HepG2 (cell line): Measurements from ENCODE around the gene OPTN. TPM values are rescaled to one million over a fixed set of nuclear protein-coding genes. Genes with fewer than 3 reads are reported as not detected.

Experiments used
- ASH2L ChIP-seq: fragments of 300-600, 200-600 bp; sonication (generic); IDR thresholded peaks from 2 replicates; pipeline ENCODE4 v1.7.0; 2017; ENCODE audit warnings: low read depth, mild to moderate bottlenecking, moderate library complexity, mixed read lengths, low read length; ENCODE audit not compliant: insufficient read length
- CTCF ChIP-seq: sonication (generic); formaldehyde crosslinking; IDR thresholded peaks from 2 replicates; pipeline ENCODE4 v1.5.0; 2020; ENCODE audit warnings: mild to moderate bottlenecking, missing genetic modification reagents, moderate library complexity
- HDAC1 ChIP-seq: sonication (generic); formaldehyde crosslinking; IDR thresholded peaks from 2 replicates; pipeline ENCODE4 v1.5.1; 2020; ENCODE audit warnings: mild to moderate bottlenecking, missing genetic modification reagents
- MBD4 ChIP-seq: IDR thresholded peaks from 2 replicates; pipeline ENCODE4 v1.6.1; 2012; ENCODE audit warnings: low read length, inconsistent platforms, borderline replicate concordance
- MIER3 ChIP-seq: IDR thresholded peaks from 2 replicates; pipeline ENCODE4 v1.6.1; 2016; ENCODE audit warnings: missing compliant biosample characterization, borderline replicate concordance
- MYPOP ChIP-seq: sonication (generic); formaldehyde crosslinking; IDR thresholded peaks from 2 replicates; pipeline ENCODE4 v1.8.1; 2023; ENCODE audit warnings: mild to moderate bottlenecking, moderate library complexity, missing genetic modification reagents
- PHF8 ChIP-seq: sonication (generic); formaldehyde crosslinking; IDR thresholded peaks from 2 replicates; pipeline ENCODE4 v1.5.0; 2020; ENCODE audit warnings: missing genetic modification reagents
- RCOR2 ChIP-seq: IDR thresholded peaks from 2 replicates; pipeline ENCODE4 v1.6.1; 2016; ENCODE audit warnings: missing biosample characterization, missing genetic modification reagents
- RXRA ChIP-seq: sonication (generic); formaldehyde crosslinking; IDR thresholded peaks from 2 replicates; pipeline ENCODE4 v1.5.1; 2020; ENCODE audit warnings: missing genetic modification reagents
- SMAD9 ChIP-seq: sonication (generic); formaldehyde crosslinking; IDR thresholded peaks from 2 replicates; pipeline ENCODE4 v1.5.1; 2020; ENCODE audit warnings: mild to moderate bottlenecking, missing genetic modification reagents
- SOX6 ChIP-seq, 2 experiments: fragments of 450-650 bp in 1 of 2; sonication (generic) in 1 of 2; formaldehyde crosslinking in 1 of 2; IDR thresholded peaks; 2 replicates each; pipeline versions ENCODE4 v1.4.0 to v1.6.1; 2017 to 2020; ENCODE audit warnings: antibody characterized with exemption in 1 of 2, mild to moderate bottlenecking in 1 of 2, missing genetic modification reagents in 1 of 2
- ZBTB33 ChIP-seq: sonication (generic); formaldehyde crosslinking; IDR thresholded peaks from 2 replicates; pipeline ENCODE4 v1.4.0; 2020; ENCODE audit warnings: missing genetic modification reagents
- ZNF20 ChIP-seq: sonication (generic); formaldehyde crosslinking; IDR thresholded peaks from 2 replicates; pipeline ENCODE4 v1.4.0; 2020; ENCODE audit warnings: mild to moderate bottlenecking, moderate library complexity, missing genetic modification reagents
- ZNF660 ChIP-seq: sonication (generic); formaldehyde crosslinking; IDR thresholded peaks from 2 replicates; pipeline ENCODE4 v1.5.1; 2020; ENCODE audit warnings: mild to moderate bottlenecking, low read depth, missing genetic modification reagents, borderline replicate concordance
- polyA plus RNA-seq, 8 experiments: library from polyadenylated mRNA; depleted of rRNA in 3 of 8; stranded (reverse) in 7 of 8; unstranded in 1 of 8; fragments of >200 nt; fragmentation: Illumina TruSeq in 4 of 8; extraction: Trizol in 4 of 8; gene quantifications; 2 replicates each; pipeline versions ENCODE4 v1.2.1 to v1.2.3, GENCODE V29; 2011 to 2016; ENCODE audit warnings: low read depth in 4 of 8, missing spikeins in 1 of 8, mixed read lengths in 1 of 8; ENCODE audit not compliant: insufficient read depth in 1 of 8
- total RNA-seq, 5 experiments: library from RNA; depleted of rRNA; stranded (reverse); fragments of >200 nt; fragmentation: Illumina TruSeq; extraction: Trizol; gene quantifications; 2 replicates each; pipeline ENCODE4 v1.2.3, GENCODE V29; 2016; ENCODE audit warnings: low read depth in 1 of 5
- TF ChIP-seq, protein P1 (sequence below): sonication (generic); formaldehyde crosslinking; IDR thresholded peaks from 2 replicates; pipeline ENCODE4 v1.4.0; 2020; ENCODE audit warnings: mild to moderate bottlenecking, missing genetic modification reagents
- TF ChIP-seq, protein P2 (sequence below), 2 experiments: sonication (generic) in 1 of 2; formaldehyde crosslinking in 1 of 2; IDR thresholded peaks; 2 replicates each; pipeline versions ENCODE4 v1.4.0 to v1.6.1; 2016 to 2020; ENCODE audit warnings: borderline replicate concordance in 1 of 2, low read depth in 1 of 2, mild to moderate bottlenecking in 1 of 2, missing genetic modification reagents in 1 of 2

OPTN gene
- total and polyA plus RNA-seq, 2 of the 13 experiments (the other 11 are each of a cell fraction or from before 2014, with no cell fraction given) = 13.4 to 46.6 TPM

DNA sequence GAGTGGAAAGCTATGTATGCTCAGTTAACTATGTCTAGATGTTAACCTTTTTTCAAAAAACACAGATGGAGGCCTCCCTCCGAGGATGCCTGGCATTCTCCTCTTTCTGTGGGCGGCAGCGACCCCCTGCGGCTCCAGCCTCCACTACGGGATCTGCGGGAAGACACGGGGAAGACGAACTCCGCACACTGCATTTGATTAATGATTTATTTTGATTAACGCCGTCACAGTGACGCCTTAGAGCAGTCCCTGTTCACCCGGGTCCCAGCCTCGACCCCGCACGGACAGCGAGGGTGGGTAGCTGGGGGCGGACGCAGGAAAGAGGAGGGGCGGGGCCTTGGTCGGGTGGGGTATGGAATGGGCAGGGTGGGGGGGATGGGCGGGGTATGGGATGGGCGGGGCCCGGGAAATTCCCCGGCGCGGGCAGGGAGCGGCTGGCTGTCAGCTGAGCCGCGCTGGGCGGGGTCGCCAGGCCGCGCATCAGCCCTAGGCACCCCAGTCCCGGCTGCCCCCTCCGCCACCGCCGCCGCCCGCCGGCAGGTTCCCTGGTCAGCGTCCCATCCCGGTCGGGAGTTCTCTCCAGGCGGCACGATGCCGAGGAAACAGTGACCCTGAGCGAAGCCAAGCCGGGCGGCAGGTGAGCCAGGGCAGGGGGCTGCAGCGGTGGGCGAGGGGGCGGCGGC lies at the start of gene OPTN (continued):
- TF ChIP-seq MYPOP (0 out of 2 replicates have a peak, but pooled peaks have one; percentile 45), ZBTB33 (no peak), MBD4 (no peak), RCOR2 (0 out of 2 replicates have a peak, but pooled peaks have one; percentile 17), HDAC1 (CRISPR knock-in tag) (peak; percentile 30; the same call in 1 of the 2 replicates), SOX6 (IDR thresholded peaks at IDR 0.05) (no peak), SOX6 (CRISPR knock-in tag; IDR thresholded peaks at IDR 0.05) (peak; percentile 30; the same call in 1 of the 2 replicates), SMAD9 (CRISPR knock-in tag) (no peak), CTCF (CRISPR knock-in tag) (peak; percentile 87), RXRA (CRISPR knock-in tag) (no peak), ZNF660 (no peak), ASH2L (peak; percentile 56), PHF8 (CRISPR knock-in tag) (peak; percentile 65; the same call in 1 of the 2 replicates), MIER3 (CRISPR knock-in tag) (no peak), ZNF20 (CRISPR knock-in tag) (no peak)
- TF ChIP-seq, protein P1, sequence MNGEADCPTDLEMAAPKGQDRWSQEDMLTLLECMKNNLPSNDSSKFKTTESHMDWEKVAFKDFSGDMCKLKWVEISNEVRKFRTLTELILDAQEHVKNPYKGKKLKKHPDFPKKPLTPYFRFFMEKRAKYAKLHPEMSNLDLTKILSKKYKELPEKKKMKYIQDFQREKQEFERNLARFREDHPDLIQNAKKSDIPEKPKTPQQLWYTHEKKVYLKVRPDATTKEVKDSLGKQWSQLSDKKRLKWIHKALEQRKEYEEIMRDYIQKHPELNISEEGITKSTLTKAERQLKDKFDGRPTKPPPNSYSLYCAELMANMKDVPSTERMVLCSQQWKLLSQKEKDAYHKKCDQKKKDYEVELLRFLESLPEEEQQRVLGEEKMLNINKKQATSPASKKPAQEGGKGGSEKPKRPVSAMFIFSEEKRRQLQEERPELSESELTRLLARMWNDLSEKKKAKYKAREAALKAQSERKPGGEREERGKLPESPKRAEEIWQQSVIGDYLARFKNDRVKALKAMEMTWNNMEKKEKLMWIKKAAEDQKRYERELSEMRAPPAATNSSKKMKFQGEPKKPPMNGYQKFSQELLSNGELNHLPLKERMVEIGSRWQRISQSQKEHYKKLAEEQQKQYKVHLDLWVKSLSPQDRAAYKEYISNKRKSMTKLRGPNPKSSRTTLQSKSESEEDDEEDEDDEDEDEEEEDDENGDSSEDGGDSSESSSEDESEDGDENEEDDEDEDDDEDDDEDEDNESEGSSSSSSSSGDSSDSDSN (CRISPR knock-in tag) = peak; percentile 52; the same call in 1 of the 2 replicates
- TF ChIP-seq, protein P2, sequence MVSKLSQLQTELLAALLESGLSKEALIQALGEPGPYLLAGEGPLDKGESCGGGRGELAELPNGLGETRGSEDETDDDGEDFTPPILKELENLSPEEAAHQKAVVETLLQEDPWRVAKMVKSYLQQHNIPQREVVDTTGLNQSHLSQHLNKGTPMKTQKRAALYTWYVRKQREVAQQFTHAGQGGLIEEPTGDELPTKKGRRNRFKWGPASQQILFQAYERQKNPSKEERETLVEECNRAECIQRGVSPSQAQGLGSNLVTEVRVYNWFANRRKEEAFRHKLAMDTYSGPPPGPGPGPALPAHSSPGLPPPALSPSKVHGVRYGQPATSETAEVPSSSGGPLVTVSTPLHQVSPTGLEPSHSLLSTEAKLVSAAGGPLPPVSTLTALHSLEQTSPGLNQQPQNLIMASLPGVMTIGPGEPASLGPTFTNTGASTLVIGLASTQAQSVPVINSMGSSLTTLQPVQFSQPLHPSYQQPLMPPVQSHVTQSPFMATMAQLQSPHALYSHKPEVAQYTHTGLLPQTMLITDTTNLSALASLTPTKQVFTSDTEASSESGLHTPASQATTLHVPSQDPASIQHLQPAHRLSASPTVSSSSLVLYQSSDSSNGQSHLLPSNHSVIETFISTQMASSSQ (IDR thresholded peaks at IDR 0.05; ENCODE audit: low read depth) = peak; percentile 63
- TF ChIP-seq, protein P2 (CRISPR knock-in tag; IDR thresholded peaks at IDR 0.05; ENCODE audit: borderline replicate concordance) = no peak
